T-helper 22 cell (primary cell): ENCODE results near the gene GAN.
"Not testable (repeated sequence)": the region's sequence is repeated elsewhere in the genome, so short reads cannot be mapped to it uniquely, and the experiment has no call there.

ENCODE experiments used
- DNase-seq: peaks from one replicate; pipeline ENCODE4 v3.0.0-alpha.2; 2020; ENCODE audit warnings: low read depth

GAN gene

GRCh38 chr16:81397879-81398520 is 83.2 kb downstream of the GAN start:
- DNase-seq: no peak

- DNase-seq: no peak
These were observed 85.1 kb downstream of the GAN start for GRCh38 chr16:81399909-81400308.

GRCh38 chr16:81401035-81401950 is 86.5 kb downstream of the GAN start:
- no peak for DNase-seq

GRCh38 chr16:81403208-81403600 is 88.4 kb downstream of the GAN start:
- no peak for DNase-seq

- DNase-seq: peak; percentile 45
These were observed 89.0 kb downstream of the GAN start for GRCh38 chr16:81403601-81404391.

GRCh38 chr16:81405002-81405401 is 90.2 kb downstream of the GAN start:
- not testable (repeated sequence) for DNase-seq

- no peak for DNase-seq
These were observed 90.9 kb downstream of the GAN start for GRCh38 chr16:81405702-81406113.

GRCh38 chr16:81408409-81408950 is 93.7 kb downstream of the GAN start:
- DNase-seq: no peak

GRCh38 chr16:81409016-81409556 is 94.3 kb downstream of the GAN start:
- DNase-seq: no peak

- DNase-seq: no peak
These were observed 96.0 kb downstream of the GAN start for GRCh38 chr16:81410643-81411293.

- no peak for DNase-seq
These were observed 98.7 kb downstream of the GAN start for GRCh38 chr16:81413245-81413990.

GRCh38 chr16:81415751-81416150 is 101.0 kb downstream of the GAN start:
- DNase-seq: no peak

GRCh38 chr16:81416749-81417148 is 102.0 kb downstream of the GAN start:
- DNase-seq: no peak

- DNase-seq: no peak
These were observed 102.4 kb downstream of the GAN start for GRCh38 chr16:81417210-81417609.

GRCh38 chr16:81419806-81420205 is 105.0 kb downstream of the GAN start:
- DNase-seq: no peak

GRCh38 chr16:81421126-81421525 is 106.4 kb downstream of the GAN start:
- DNase-seq: no peak

GRCh38 chr16:81421536-81421935 is 106.8 kb downstream of the GAN start:
- DNase-seq: no peak

GRCh38 chr16:81422153-81422552 is 107.4 kb downstream of the GAN start:
- not testable (repeated sequence) for DNase-seq

- no peak for DNase-seq
These were observed 110.0 kb downstream of the GAN start for GRCh38 chr16:81424771-81425170.

GRCh38 chr16:81427219-81427618 is 112.5 kb downstream of the GAN start:
- no peak for DNase-seq

GRCh38 chr16:81429045-81429521 is 114.3 kb downstream of the GAN start:
- DNase-seq: no peak
